ENCODE results near the gene R3HDM4. TPM values are rescaled to one million over a fixed set of nuclear protein-coding genes. Genes with fewer than 3 reads are reported as not detected.

Gene R3HDM4
- total RNA-seq, 1 donor from 2014 or later: 63.1 TPM

GRCh38 chr19:956766-957440, 43.9 kb upstream of the R3HDM4 start:
- peak overlapping the region; percentile 97 for H3K27ac Mint-ChIP-seq
- peaks cover 39% of the 10 kb centered on the region for H3K4me1 Mint-ChIP-seq (ENCODE audit: low read depth)
- H3K9me3 Mint-ChIP-seq (ENCODE audit: low read depth): no peaks in the 10 kb centered on the region
- no peak for DNase-seq (ENCODE audit: low spot score, unreplicated experiment)
- H3K4me3 Mint-ChIP-seq (ENCODE audit: low read depth): no peak overlapping the region
- H3K36me3 Mint-ChIP-seq (ENCODE audit: insufficient read depth): peaks cover 7% of the 10 kb centered on the region
- H3K27me3 Mint-ChIP-seq: no peaks in the 10 kb centered on the region
- TF ChIP-seq CTCF (IDR thresholded peaks at IDR 0.05; ENCODE audit: unreplicated experiment): no peak

GRCh38 chr19:955803-956765, 43.1 kb upstream of the R3HDM4 start:
- Mint-ChIP-seq H3K27me3 (no peaks in the 10 kb centered on the region), H3K4me1 (ENCODE audit: low read depth) (peaks cover 43% of the 10 kb centered on the region), H3K27ac (peak overlapping the region; percentile 97), H3K4me3 (ENCODE audit: low read depth) (peak overlapping the region; percentile 40), H3K36me3 (ENCODE audit: insufficient read depth) (peaks cover 7% of the 10 kb centered on the region), H3K9me3 (ENCODE audit: low read depth) (no peaks in the 10 kb centered on the region)
- TF ChIP-seq CTCF (IDR thresholded peaks at IDR 0.05; ENCODE audit: unreplicated experiment): no peak
- DNase-seq (ENCODE audit: low spot score, unreplicated experiment): peak; percentile 86

- peaks cover 4% of the 10 kb centered on the region for H3K36me3 Mint-ChIP-seq (ENCODE audit: insufficient read depth)
- no peaks in the 10 kb centered on the region for H3K9me3 Mint-ChIP-seq (ENCODE audit: low read depth)
- peak overlapping the region; percentile 97 for H3K27ac Mint-ChIP-seq
- DNase-seq (ENCODE audit: low spot score, unreplicated experiment): no peak
- no peak for TF ChIP-seq CTCF (IDR thresholded peaks at IDR 0.05; ENCODE audit: unreplicated experiment)
- no peaks in the 10 kb centered on the region for H3K27me3 Mint-ChIP-seq
- H3K4me1 Mint-ChIP-seq (ENCODE audit: low read depth): peaks cover 42% of the 10 kb centered on the region
- peak overlapping the region; percentile 14 for H3K4me3 Mint-ChIP-seq (ENCODE audit: low read depth)
These were observed 41.9 kb upstream of the R3HDM4 start for GRCh38 chr19:954672-955494.

- Mint-ChIP-seq H3K9me3 (ENCODE audit: low read depth) (no peaks in the 10 kb centered on the region), H3K4me3 (ENCODE audit: low read depth) (peak overlapping the region; percentile 14), H3K27ac (peak overlapping the region; percentile 96), H3K36me3 (ENCODE audit: insufficient read depth) (peaks cover 2% of the 10 kb centered on the region), H3K27me3 (no peaks in the 10 kb centered on the region), H3K4me1 (ENCODE audit: low read depth) (peaks cover 39% of the 10 kb centered on the region)
- no peak for DNase-seq (ENCODE audit: low spot score, unreplicated experiment)
- no peak for TF ChIP-seq CTCF (IDR thresholded peaks at IDR 0.05; ENCODE audit: unreplicated experiment)
These were observed 41.3 kb upstream of the R3HDM4 start for GRCh38 chr19:954272-954671.
